Measurements from ENCODE around the gene TBC1D10A.

- TF ChIP-seq SIN3A (IDR thresholded peaks at IDR 0.05; ENCODE audit: borderline replicate concordance, insufficient read depth, low read length) (no peak), POLR2AphosphoS5 (IDR thresholded peaks at IDR 0.05; ENCODE audit: low read depth, low read length) (no peak), REST (IDR thresholded peaks at IDR 0.05; ENCODE audit: insufficient read depth in 1 of 2, low read depth in 2 of 2, low read length in 2 of 2) (no peak)
These were observed 43.4 kb downstream of the TBC1D10A start for GRCh38 chr22:30283342-30283741.
